Esophagus muscularis mucosa (tissue), 4 donors: ENCODE results near the gene UBASH3A. TPM values are rescaled to one million over a fixed set of nuclear protein-coding genes. Genes with fewer than 3 reads are reported as not detected.

ENCODE experiments used
- DNase-seq: peaks from one replicate; pipeline ENCODE4 v3.0.0-alpha.2; 2017; ENCODE audit errors: extremely low spot score
- H3K27ac ChIP-seq, 4 donors: fragments of 200-600 bp; sonication (generic); replicated peaks in 1 of 4; 1 replicate in 3 of 4; 2 replicates in 1 of 4; pipeline ENCODE4 v1.5.1; 2016 to 2019; ENCODE audit warnings: mild to moderate bottlenecking in 1 of 4
- H3K27me3 ChIP-seq, 4 donors: fragments of 200-600 bp; sonication (generic); one replicate each; pipeline versions ENCODE4 v1.5.1 to v1.6.0; 2016 to 2019
- H3K36me3 ChIP-seq, 4 donors: fragments of 200-600 bp; sonication (generic); one replicate each; pipeline ENCODE4 v1.5.1; 2016 to 2019
- H3K4me1 ChIP-seq, 4 donors: fragments of 200-600 bp; sonication (generic); one replicate each; pipeline ENCODE4 v1.5.1; 2016 to 2019
- H3K4me3 ChIP-seq, 4 donors: fragments of 200-600 bp; sonication (generic); 1 replicate in 2 of 4; 2 replicates in 2 of 4; pipeline ENCODE4 v1.5.1; 2016 to 2019; ENCODE audit warnings: mild to moderate bottlenecking in 4 of 4, moderate library complexity in 1 of 4
- H3K9me3 ChIP-seq, 4 donors: fragments of 200-600 bp; sonication (generic); 1 replicate in 3 of 4; 2 replicates in 1 of 4; pipeline ENCODE4 v1.5.1; 2016 to 2019
- CTCF ChIP-seq, 3 experiments: fragments of 200-600 bp in 2 of 3; fragments of 450-650 bp in 1 of 3; sonication (generic) in 2 of 3; IDR thresholded peaks; one replicate each; pipeline ENCODE4 v1.5.1; 2017 to 2019; ENCODE audit warnings: antibody characterized with exemption in 3 of 3, mild to moderate bottlenecking in 2 of 3, moderate library complexity in 1 of 3
- EP300 ChIP-seq: sonication (generic); formaldehyde crosslinking; IDR thresholded peaks from one replicate; pipeline ENCODE4 v1.6.1; 2017; ENCODE audit warnings: antibody characterized with exemption
- POLR2A ChIP-seq: fragments of 450-650 bp; IDR thresholded peaks from one replicate; pipeline ENCODE4 v1.6.1; 2017; ENCODE audit warnings: antibody characterized with exemption, moderate library complexity, mild to moderate bottlenecking, low read depth
- POLR2AphosphoS5 ChIP-seq, 2 donors: sonication (generic); formaldehyde crosslinking; IDR thresholded peaks; one replicate each; pipeline ENCODE4 v1.6.1; 2017; ENCODE audit warnings: antibody characterized with exemption in 2 of 2
- WGBS: methylation state at CpG from one replicate; pipeline ENCODE4 v1.1.5; 2018; 5-methylcytosine and 5-hydroxymethylcytosine counted together
- intact Hi-C: fragments of 100-400 bp; cut with DNase I; formaldehyde crosslinking; loops from one replicate; pipeline ENCODE4 v1.15.1; 2023
- total RNA-seq, 4 donors: library from RNA; depleted of rRNA; stranded (reverse); fragments of >200 nt; gene quantifications; one replicate each; pipeline versions ENCODE4 v1.1.0 to v1.2.1, GENCODE V29; 2016

The UBASH3A gene
- total RNA-seq, 4 donors from 2014 or later = 0.17 to 0.78 (median 0.50) TPM; not detected in 1

GRCh38 chr21:42439284-42440186, 35.8 kb downstream of the UBASH3A start:
- H3K36me3 ChIP-seq = no peaks in the 10 kb centered on the region
- 83% methylated on average over 17 of the region's 17 CpGs for WGBS
- intact Hi-C loops = loop anchor here (10.0 kb wide), 1 partner anchor 295 kb away; no protein-coding TSS in a partner anchor
- peaks cover 0 to 25% (median 0%) of the 10 kb centered on the region in 4 donors for H3K27me3 ChIP-seq
- no peak for DNase-seq
- H3K4me3 ChIP-seq = no peak overlapping the region
- H3K4me1 ChIP-seq = no peaks in the 10 kb centered on the region
- no peak for TF ChIP-seq EP300
- TF ChIP-seq POLR2AphosphoS5 (IDR thresholded peaks at IDR 0.05) = no peak
- no peak for TF ChIP-seq CTCF (IDR thresholded peaks at IDR 0.05)
- no peak for TF ChIP-seq POLR2A
- peaks cover 0 to 6% (median 2%) of the 10 kb centered on the region in 4 donors for H3K9me3 ChIP-seq
- H3K27ac ChIP-seq = no peak overlapping the region

DNA sequence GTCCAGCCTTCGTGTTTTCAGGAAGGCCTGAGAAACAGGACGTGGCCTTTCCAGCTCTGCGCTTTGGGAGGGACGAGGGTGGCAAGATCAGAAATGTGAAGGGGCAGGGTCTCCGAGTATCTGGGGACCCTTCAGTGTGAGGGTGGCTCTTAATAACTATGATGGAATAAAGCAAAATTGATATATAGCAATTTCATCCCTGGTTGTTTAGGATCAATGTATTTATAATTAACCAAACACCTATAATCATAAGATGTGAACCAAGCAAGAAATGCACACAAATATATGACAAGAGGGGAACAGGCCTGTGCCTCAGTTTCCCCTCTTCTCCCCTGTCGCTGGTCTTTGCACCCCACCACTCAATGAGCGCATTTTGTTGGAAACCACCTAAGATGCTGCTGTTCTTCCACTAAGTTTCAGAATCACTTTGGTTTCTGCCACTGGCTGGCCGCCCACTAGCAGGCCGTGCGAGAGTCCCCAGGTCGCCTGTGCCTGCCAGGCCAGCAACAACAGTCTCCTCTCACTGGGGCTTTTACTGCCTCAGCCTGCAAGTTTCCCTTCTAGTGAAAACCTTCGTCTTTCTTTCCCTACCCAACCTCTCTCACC, 36.6 kb downstream of the UBASH3A start:
- no peaks in the 10 kb centered on the region for H3K4me1 ChIP-seq
- no peak overlapping the region for H3K27ac ChIP-seq
- intact Hi-C loops = loop anchor here (10.0 kb wide), 1 partner anchor 295 kb away; no protein-coding TSS in a partner anchor
- DNase-seq = no peak
- H3K36me3 ChIP-seq = no peaks in the 10 kb centered on the region
- TF ChIP-seq POLR2A (no peak), CTCF (IDR thresholded peaks at IDR 0.05) (no peak), POLR2AphosphoS5 (IDR thresholded peaks at IDR 0.05) (no peak), EP300 (no peak)
- no peak overlapping the region for H3K4me3 ChIP-seq
- peaks cover 0 to 6% (median 2%) of the 10 kb centered on the region in 4 donors for H3K9me3 ChIP-seq
- H3K27me3 ChIP-seq = peaks cover 0 to 32% (median 0%) of the 10 kb centered on the region in 4 donors
- 77% methylated on average over 12 of the region's 12 CpGs for WGBS

DNA sequence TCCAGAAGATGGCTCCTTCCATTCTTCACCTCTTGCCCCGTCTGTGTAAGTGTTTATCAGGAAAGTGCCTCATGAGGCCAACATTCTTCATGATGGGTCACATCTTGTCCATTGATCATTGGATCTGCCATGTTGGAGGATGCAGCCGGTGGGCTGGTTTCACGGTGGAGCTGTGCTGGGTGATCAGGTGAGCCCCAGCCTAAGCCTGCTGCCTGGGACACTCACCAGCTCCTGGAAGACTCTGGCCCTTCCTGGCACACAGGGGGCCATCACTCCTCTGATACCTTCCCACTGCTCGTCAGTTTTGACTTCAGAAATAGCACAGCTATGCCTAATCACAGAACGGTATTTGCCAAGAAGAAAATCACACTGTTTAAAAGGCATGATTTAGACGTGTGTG, 38.3 kb downstream of the UBASH3A start:
- Histone ChIP-seq H3K27ac (no peak overlapping the region), H3K27me3 (peaks cover 0 to 37% (median 0%) of the 10 kb centered on the region in 4 donors), H3K36me3 (no peaks in the 10 kb centered on the region), H3K4me3 (no peak overlapping the region), H3K4me1 (no peaks in the 10 kb centered on the region), H3K9me3 (peaks cover 0 to 2% (median 0%) of the 10 kb centered on the region in 4 donors)
- intact Hi-C loops = loop anchor here (10.0 kb wide), 1 partner anchor 297 kb away; no protein-coding TSS in a partner anchor
- TF ChIP-seq EP300 (no peak), POLR2A (no peak), CTCF (IDR thresholded peaks at IDR 0.05) (no peak), POLR2AphosphoS5 (IDR thresholded peaks at IDR 0.05) (no peak)
- 74% methylated on average over 6 of the region's 6 CpGs for WGBS
- no peak for DNase-seq

GRCh38 chr21:42443181-42443785, 39.6 kb downstream of the UBASH3A start:
- Histone ChIP-seq H3K36me3 (no peaks in the 10 kb centered on the region), H3K4me3 (no peak overlapping the region), H3K27ac (no peak overlapping the region), H3K27me3 (peaks cover 0 to 24% (median 0%) of the 10 kb centered on the region in 4 donors), H3K4me1 (no peaks in the 10 kb centered on the region), H3K9me3 (no peaks in the 10 kb centered on the region)
- DNase-seq = no peak
- 80% methylated on average over 14 of the region's 15 CpGs for WGBS
- TF ChIP-seq POLR2A (no peak), POLR2AphosphoS5 (IDR thresholded peaks at IDR 0.05) (no peak), EP300 (no peak), CTCF (IDR thresholded peaks at IDR 0.05) (no peak)
- intact Hi-C loops = loop anchor here (10.0 kb wide), 1 partner anchor 298 kb away; no protein-coding TSS in a partner anchor
